Measurements from ENCODE around the gene LIPE.

LIPE gene

DNA sequence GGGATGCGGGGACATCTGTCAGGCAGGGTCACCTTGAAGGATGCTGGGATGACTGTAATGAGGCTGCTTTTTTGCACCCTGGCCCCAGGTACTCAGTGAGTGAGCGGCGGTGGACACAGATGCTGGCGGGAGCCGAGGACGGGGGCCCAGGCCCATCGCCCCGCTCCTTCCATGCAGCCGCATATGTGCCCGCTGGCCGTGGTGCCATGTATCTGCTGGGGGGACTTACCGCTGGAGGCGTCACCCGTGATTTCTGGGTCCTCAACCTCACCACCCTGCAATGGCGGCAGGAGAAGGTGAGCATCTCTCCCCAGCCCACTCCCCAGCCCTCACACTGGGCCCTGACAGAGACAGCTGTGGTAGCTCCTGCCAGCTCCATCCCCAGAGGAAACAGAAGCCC, 70.5 kb downstream of the LIPE start:
- no peak for DNase-seq (ENCODE audit: extremely low read depth in 1 of 2, low read depth in 1 of 2)

DNA sequence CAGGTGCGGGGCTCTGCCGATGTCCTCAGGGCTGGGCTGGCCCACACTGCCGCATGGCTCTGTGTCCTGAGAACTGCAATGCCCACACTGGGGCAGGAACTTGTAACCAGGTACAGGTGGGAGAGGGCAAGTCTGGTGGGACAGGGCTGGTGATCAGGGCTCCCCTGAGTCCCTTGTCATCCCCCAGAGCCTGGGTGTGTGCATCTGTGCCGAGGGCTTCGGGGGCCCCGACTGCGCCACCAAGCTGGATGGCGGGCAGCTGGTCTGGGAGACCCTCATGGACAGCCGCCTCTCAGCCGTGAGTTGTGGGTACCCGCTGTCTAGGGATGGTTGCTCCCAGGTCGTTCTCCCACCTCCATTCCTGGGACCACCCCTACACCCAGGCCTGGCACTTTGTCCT, 71.3 kb downstream of the LIPE start:
- DNase-seq (ENCODE audit: extremely low read depth in 1 of 2, low read depth in 1 of 2), result no peak

DNA sequence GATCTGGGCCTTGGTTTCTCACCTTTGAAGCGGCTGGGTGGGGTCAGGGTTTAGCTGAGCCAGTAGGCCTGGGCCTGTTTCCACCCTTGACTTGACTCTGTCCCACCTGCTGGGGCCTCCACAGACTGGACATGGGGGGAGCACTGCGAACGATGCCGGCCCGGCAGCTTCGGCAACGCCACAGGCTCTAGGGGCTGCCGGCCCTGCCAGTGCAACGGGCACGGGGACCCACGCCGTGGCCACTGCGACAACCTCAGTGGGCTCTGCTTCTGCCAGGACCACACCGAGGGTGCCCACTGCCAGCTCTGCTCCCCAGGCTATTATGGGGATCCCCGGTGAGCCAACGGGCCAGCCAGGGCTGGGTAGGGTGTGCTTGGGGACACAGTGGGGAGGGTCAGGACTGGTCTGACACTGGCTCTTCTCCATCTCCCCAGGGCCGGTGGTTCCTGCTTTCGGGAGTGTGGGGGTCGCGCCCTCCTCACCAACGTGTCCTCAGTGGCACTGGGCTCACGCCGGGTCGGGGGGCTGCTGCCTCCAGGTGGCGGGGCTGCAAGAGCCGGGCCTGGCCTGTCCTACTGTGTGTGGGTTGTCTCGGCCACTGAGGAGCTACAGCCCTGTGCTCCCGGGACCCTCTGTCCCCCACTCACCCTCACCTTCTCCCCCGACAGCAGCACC, 73.7 kb downstream of the LIPE start:
- DNase-seq (ENCODE audit: extremely low read depth in 1 of 2, low read depth in 1 of 2), result no peak

DNA sequence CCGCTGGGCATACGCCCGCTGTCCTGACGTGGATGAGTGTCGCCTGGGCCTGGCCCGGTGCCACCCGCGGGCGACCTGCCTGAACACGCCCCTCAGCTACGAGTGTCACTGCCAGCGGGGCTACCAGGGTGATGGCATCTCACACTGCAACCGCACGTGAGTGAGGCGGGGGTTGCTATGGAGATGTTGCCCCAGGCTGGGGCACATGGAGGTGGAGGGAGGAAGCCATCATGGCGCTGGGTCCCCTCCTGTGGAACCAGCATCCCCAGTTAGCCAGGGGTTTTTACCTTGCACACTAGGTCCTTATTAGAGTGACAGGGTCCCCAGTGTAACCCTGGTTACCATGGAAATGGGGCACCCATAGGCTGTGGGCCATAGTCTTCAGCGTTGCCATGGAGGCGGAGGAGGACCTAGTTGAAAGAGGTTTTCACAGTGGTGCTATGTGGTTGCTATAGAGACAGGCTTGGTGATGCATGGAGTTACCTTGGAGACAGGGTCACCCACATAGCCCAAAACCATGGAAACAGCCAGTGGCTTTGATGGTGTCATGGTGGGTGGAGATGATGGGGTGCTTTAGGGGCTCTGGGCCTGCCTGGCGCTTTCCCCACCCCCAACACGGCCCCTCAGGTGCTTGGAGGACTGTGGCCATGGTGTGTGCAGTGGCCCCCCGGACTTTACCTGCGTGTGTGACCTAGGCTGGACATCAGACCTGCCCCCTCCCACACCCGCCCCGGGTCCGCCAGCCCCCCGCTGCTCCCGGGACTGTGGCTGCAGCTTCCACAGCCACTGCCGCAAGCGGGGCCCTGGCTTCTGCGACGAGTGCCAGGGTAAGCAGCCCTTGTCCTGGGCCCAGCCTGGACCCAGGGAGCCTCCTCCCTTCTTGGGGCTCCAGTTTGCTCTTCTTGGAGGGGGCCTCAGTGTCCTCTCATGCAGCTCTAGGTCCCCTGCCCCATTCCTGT, 74.6 kb downstream of the LIPE start:
- no peak for DNase-seq (ENCODE audit: extremely low read depth in 1 of 2, low read depth in 1 of 2)

All from activated CD8-positive, alpha-beta memory T cell treated with anti-CD3 and anti-CD28 coated beads for 1 hour (primary cell).